ENCODE results near the gene XIRP2.
"Not testable (repeated sequence)": the region's sequence is repeated elsewhere in the genome, so short reads cannot be mapped to it uniquely, and the experiment has no call there.

XIRP2 gene

GRCh38 chr2:167052825-167053224, 164.5 kb downstream of the XIRP2 start:
- no peak for DNase-seq

- DNase-seq = no peak
Measured at GRCh38 chr2:167054881-167055280, 166.6 kb downstream of the XIRP2 start.

GRCh38 chr2:167057446-167057845, 169.2 kb downstream of the XIRP2 start:
- no peak for DNase-seq

GRCh38 chr2:167059173-167059572, 170.9 kb downstream of the XIRP2 start:
- no peak for DNase-seq

GRCh38 chr2:167069855-167070254, 181.6 kb downstream of the XIRP2 start:
- DNase-seq = no peak

GRCh38 chr2:167075708-167076107, 187.4 kb downstream of the XIRP2 start:
- not testable (repeated sequence) for DNase-seq

- DNase-seq = not testable (repeated sequence)
Measured at GRCh38 chr2:167098931-167099330, 210.7 kb downstream of the XIRP2 start.

- DNase-seq = no peak
Measured at GRCh38 chr2:167100506-167100905, 212.2 kb downstream of the XIRP2 start.

GRCh38 chr2:167103028-167103756, 214.9 kb downstream of the XIRP2 start:
- no peak for DNase-seq

- no peak for DNase-seq
Measured at GRCh38 chr2:167103757-167104133, 215.5 kb downstream of the XIRP2 start.

GRCh38 chr2:167104691-167105090, 216.4 kb downstream of the XIRP2 start:
- DNase-seq = no peak

- not testable (repeated sequence) for DNase-seq
Measured at GRCh38 chr2:167109682-167110081, 221.4 kb downstream of the XIRP2 start.

- DNase-seq = no peak
Measured at GRCh38 chr2:167110345-167110744, 222.1 kb downstream of the XIRP2 start.

- DNase-seq = no peak
Measured at GRCh38 chr2:167114018-167114417, 225.7 kb downstream of the XIRP2 start.

- DNase-seq = no peak
Measured at GRCh38 chr2:167115541-167115940, 227.3 kb downstream of the XIRP2 start.

GRCh38 chr2:167122389-167122788, 234.1 kb downstream of the XIRP2 start:
- no peak for DNase-seq

GRCh38 chr2:167126165-167126564, 237.9 kb downstream of the XIRP2 start:
- DNase-seq = no peak

GRCh38 chr2:167127135-167127534, 238.9 kb downstream of the XIRP2 start:
- peak in 1 of 2 experiments; percentile 42 for DNase-seq

- no peak for DNase-seq
Measured at GRCh38 chr2:167128130-167128529, 239.8 kb downstream of the XIRP2 start.

GRCh38 chr2:167132066-167132465, 243.8 kb downstream of the XIRP2 start:
- DNase-seq = no peak

GRCh38 chr2:167132906-167133555, 244.8 kb downstream of the XIRP2 start:
- no peak for DNase-seq

- no peak for DNase-seq
Measured at GRCh38 chr2:167133614-167134013, 245.3 kb downstream of the XIRP2 start.

- no peak for DNase-seq
Measured at GRCh38 chr2:167134381-167135072, 246.2 kb downstream of the XIRP2 start.

GRCh38 chr2:167135706-167136105, 247.4 kb downstream of the XIRP2 start:
- no peak for DNase-seq
